Measurements from ENCODE around the gene PDHX. TPM values are rescaled to one million over a fixed set of nuclear protein-coding genes. Genes with fewer than 3 reads are reported as not detected.

The PDHX gene
- total RNA-seq, 1 donor from 2014 or later: 40.3 TPM

DNA sequence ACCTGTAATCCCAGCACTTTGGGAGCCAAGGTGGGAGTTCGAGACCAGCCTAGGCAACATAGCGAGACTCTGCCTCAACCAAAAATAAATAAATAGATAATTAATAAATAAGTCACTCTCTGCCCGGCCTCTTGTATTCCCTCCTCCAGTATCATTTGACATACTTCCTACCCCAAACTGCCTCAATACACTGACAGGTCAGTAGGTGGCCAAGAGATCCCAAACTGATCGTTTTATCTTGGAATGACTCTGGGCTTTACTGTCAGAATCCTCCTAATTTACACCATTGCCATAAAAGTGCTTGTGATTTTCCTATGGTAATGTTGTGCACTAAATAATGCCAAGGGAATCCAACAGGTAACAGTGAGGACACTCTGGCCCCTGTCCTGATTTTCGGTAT, 94.2 kb downstream of the PDHX start:
- TF ChIP-seq CTCF (conservative IDR thresholded peaks at IDR 0.05): peak; percentile 18
- no peak overlapping the region for H3K4me3 Mint-ChIP-seq
- H3K36me3 Mint-ChIP-seq: no peaks in the 10 kb centered on the region
- H3K4me1 Mint-ChIP-seq (ENCODE audit: unreplicated experiment): peaks cover 17% of the 10 kb centered on the region
- no peak for DNase-seq (ENCODE audit: extremely low spot score, unreplicated experiment)
- no peak overlapping the region for H3K27ac Mint-ChIP-seq
- H3K27me3 Mint-ChIP-seq: no peaks in the 10 kb centered on the region
- H3K9me3 Mint-ChIP-seq: no peaks in the 10 kb centered on the region

DNA sequence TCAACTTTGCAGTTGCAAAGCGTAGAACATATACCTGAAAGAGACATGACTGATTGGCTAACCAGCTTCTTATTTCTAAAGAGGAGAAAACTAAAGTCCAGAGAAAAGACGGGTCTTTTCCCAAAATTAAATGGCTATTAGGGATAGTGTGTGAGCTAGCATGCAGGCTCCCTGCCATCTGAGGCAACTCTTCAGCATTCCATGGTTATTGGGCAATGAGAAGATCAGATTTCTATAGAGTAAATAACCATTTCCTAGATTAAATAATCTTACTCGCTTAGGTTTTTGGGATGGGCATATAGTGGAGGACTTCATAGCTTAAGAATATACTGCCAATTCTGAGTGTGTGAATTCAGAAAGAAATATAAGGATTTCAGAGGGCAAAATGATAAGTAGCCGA, 95.0 kb downstream of the PDHX start:
- no peak for DNase-seq (ENCODE audit: extremely low spot score, unreplicated experiment)
- H3K27ac Mint-ChIP-seq: no peak overlapping the region
- TF ChIP-seq CTCF (conservative IDR thresholded peaks at IDR 0.05): no peak
- peaks cover 17% of the 10 kb centered on the region for H3K4me1 Mint-ChIP-seq (ENCODE audit: unreplicated experiment)
- no peak overlapping the region for H3K4me3 Mint-ChIP-seq
- no peaks in the 10 kb centered on the region for H3K9me3 Mint-ChIP-seq
- H3K27me3 Mint-ChIP-seq: no peaks in the 10 kb centered on the region
- no peaks in the 10 kb centered on the region for H3K36me3 Mint-ChIP-seq

GRCh38 chr11:35011944-35012343, 95.5 kb downstream of the PDHX start:
- no peak for TF ChIP-seq CTCF (conservative IDR thresholded peaks at IDR 0.05)
- no peak for DNase-seq (ENCODE audit: extremely low spot score, unreplicated experiment)
- Mint-ChIP-seq H3K27ac (no peak overlapping the region), H3K4me3 (no peak overlapping the region), H3K4me1 (ENCODE audit: unreplicated experiment) (peaks cover 17% of the 10 kb centered on the region), H3K9me3 (no peaks in the 10 kb centered on the region), H3K36me3 (no peaks in the 10 kb centered on the region), H3K27me3 (no peaks in the 10 kb centered on the region)

DNA sequence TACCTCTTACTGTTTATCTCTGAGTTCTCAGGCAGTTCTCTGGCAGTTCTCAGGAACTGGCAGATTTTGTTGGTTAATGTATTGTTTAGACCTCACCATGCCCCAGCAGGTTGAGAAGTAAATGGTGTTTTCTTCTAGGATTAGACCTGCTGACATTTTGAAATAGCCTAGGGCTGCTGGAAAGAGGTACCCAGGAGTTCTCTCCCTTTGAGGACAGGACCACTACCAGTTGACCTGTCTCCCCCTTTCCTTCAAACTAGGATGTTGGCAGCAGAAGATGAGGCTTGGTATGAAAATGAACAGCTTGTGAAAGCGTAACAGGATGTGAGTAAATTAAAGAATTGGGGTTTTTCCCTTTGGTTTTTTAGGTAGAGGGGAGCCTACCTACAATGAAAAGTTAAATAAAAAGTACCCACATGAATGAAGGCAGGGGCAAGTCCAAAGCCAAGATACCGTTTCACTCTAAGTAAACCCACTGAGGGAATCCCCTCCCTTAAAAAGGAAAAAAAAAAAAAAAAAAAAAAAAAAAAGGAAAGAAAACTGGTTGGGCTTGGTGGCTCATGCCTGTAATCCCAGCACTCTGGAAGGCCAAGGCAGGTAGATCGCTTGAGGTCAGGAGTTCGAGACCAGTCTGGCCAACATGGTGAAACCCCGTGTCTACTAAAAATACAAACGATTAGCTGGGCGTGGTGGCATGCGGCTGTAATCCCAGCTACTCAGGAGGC, 96.2 kb downstream of the PDHX start:
- no peak overlapping the region for H3K4me3 Mint-ChIP-seq
- no peaks in the 10 kb centered on the region for H3K27me3 Mint-ChIP-seq
- no peaks in the 10 kb centered on the region for H3K36me3 Mint-ChIP-seq
- H3K4me1 Mint-ChIP-seq (ENCODE audit: unreplicated experiment): peaks cover 17% of the 10 kb centered on the region
- no peak for DNase-seq (ENCODE audit: extremely low spot score, unreplicated experiment)
- H3K9me3 Mint-ChIP-seq: no peaks in the 10 kb centered on the region
- no peak overlapping the region for H3K27ac Mint-ChIP-seq
- no peak for TF ChIP-seq CTCF (conservative IDR thresholded peaks at IDR 0.05)

DNA sequence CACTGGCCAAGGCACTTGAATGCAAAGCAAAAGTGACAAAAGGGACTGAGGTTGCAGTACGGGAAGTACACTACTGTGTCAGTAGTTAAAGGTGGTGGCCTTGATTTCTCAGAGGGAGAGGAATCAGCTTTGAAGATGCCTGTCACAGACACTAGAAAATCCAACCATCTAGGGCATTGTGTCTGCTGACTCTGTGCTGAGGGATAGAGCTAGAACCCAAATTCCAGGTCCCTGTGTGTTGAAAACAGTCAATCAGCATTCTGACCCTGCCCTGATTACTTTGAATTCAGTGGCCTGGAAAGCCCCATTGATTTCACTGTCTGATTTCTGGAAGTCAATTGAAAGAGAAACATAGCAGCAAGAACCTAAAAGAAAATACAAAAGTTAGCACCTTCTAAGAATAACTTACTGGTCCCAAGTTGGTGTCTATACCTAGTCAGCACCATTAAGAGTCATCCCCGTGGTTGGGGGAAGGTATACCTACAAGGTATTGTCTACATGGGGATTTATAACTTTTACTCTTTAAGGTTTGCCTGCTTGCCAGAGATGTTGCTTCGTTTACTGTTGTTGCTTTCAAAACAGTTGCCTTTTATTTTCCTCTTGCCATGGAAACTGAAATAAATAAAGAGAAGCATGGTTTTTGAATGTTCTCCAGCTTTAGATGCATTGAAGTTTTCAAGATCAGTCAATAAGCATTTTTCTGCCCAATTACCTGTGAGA, 97.3 kb downstream of the PDHX start:
- Mint-ChIP-seq H3K36me3 (no peaks in the 10 kb centered on the region), H3K9me3 (no peaks in the 10 kb centered on the region), H3K4me3 (no peak overlapping the region), H3K27me3 (no peaks in the 10 kb centered on the region), H3K4me1 (ENCODE audit: unreplicated experiment) (peaks cover 12% of the 10 kb centered on the region), H3K27ac (no peak overlapping the region)
- no peak for DNase-seq (ENCODE audit: extremely low spot score, unreplicated experiment)
- TF ChIP-seq CTCF (conservative IDR thresholded peaks at IDR 0.05): no peak
